H9 (cell line): ENCODE results near the gene CCDC9B. TPM values are rescaled to one million over a fixed set of nuclear protein-coding genes. Genes with fewer than 3 reads are reported as not detected.

Experiments
- DNase-seq: peaks from one replicate; pipeline ENCODE4 v3.0.0-alpha.2; 2017
- H2AFZ ChIP-seq: one replicate; pipeline ENCODE4 v1.6.1; 2013; ENCODE audit warnings: mild to moderate bottlenecking, low read length, control low read depth, moderate library complexity
- H2AK5ac ChIP-seq: 2 replicates; pipeline ENCODE4 v1.6.1; 2013; ENCODE audit warnings: low read length, control low read depth, mixed read lengths; ENCODE audit not compliant: insufficient read length
- H2BK120ac ChIP-seq: one replicate; pipeline ENCODE4 v1.6.1; 2013; ENCODE audit warnings: low read depth, mild to moderate bottlenecking, low read length, control low read depth, inconsistent platforms; ENCODE audit not compliant: poor library complexity, severe bottlenecking
- H2BK12ac ChIP-seq: 2 replicates; pipeline ENCODE4 v1.6.1; 2013; ENCODE audit warnings: low read length, control low read depth, mixed read lengths, low read depth; ENCODE audit not compliant: insufficient read length
- H2BK15ac ChIP-seq: 2 replicates; pipeline ENCODE4 v1.6.1; 2013; ENCODE audit warnings: low read depth, low read length, control low read depth
- H2BK20ac ChIP-seq: one replicate; pipeline ENCODE4 v1.6.1; 2013; ENCODE audit warnings: low read depth, mild to moderate bottlenecking, low read length, control low read depth, inconsistent platforms; ENCODE audit not compliant: poor library complexity, severe bottlenecking
- H2BK5ac ChIP-seq: 2 replicates; pipeline ENCODE4 v1.6.1; 2013; ENCODE audit warnings: low read length, control low read depth, mixed read lengths; ENCODE audit not compliant: insufficient read length
- H3K14ac ChIP-seq: 2 replicates; pipeline ENCODE4 v1.6.1; 2013; ENCODE audit warnings: low read length, control low read depth; ENCODE audit not compliant: insufficient read depth
- H3K18ac ChIP-seq: 2 replicates; pipeline ENCODE4 v1.6.1; 2013; ENCODE audit warnings: low read depth, mild to moderate bottlenecking, mixed read lengths, low read length, control low read depth; ENCODE audit not compliant: insufficient read length
- H3K23ac ChIP-seq: 2 replicates; pipeline ENCODE4 v1.6.1; 2013; ENCODE audit warnings: low read length, control low read depth, mixed read lengths, low read depth; ENCODE audit not compliant: insufficient read length
- H3K23me2 ChIP-seq: 2 replicates; pipeline ENCODE4 v1.6.1; 2013; ENCODE audit warnings: low read depth, mild to moderate bottlenecking, mixed read lengths, low read length, control low read depth; ENCODE audit not compliant: insufficient read length, poor library complexity, severe bottlenecking
- H3K27ac ChIP-seq: 2 replicates; pipeline ENCODE4 v1.5.1; 2013; ENCODE audit warnings: low read length, control low read depth, mixed read lengths, low read depth; ENCODE audit not compliant: insufficient read length
- H3K27me3 ChIP-seq: 2 replicates; pipeline ENCODE4 v1.6.1; 2013; ENCODE audit warnings: low read length, control low read depth, inconsistent platforms; ENCODE audit not compliant: insufficient read depth
- H3K4ac ChIP-seq: 2 replicates; pipeline ENCODE4 v1.6.1; 2013; ENCODE audit warnings: low read depth, mild to moderate bottlenecking, control low read depth, inconsistent platforms, low read length, moderate library complexity
- H3K4me1 ChIP-seq: 2 replicates; pipeline ENCODE4 v1.6.1; 2013; ENCODE audit warnings: low read length, control low read depth, inconsistent platforms; ENCODE audit not compliant: insufficient read depth
- H3K4me2 ChIP-seq: 2 replicates; pipeline ENCODE4 v1.6.1; 2013; ENCODE audit warnings: low read length, control low read depth, mixed read lengths; ENCODE audit not compliant: insufficient read length, insufficient read depth
- H3K56ac ChIP-seq: 2 replicates; pipeline ENCODE4 v1.6.1; 2013; ENCODE audit warnings: low read depth, mild to moderate bottlenecking, mixed read lengths, low read length, control low read depth; ENCODE audit not compliant: insufficient read length
- H3K79me1 ChIP-seq: 2 replicates; pipeline ENCODE4 v1.6.1; 2013; ENCODE audit warnings: low read depth, mild to moderate bottlenecking, moderate library complexity, low read length, control low read depth, inconsistent platforms; ENCODE audit not compliant: insufficient read depth, poor library complexity, severe bottlenecking
- H3K79me2 ChIP-seq: 2 replicates; pipeline ENCODE4 v1.6.1; 2013; ENCODE audit warnings: low read length, control low read depth, inconsistent platforms; ENCODE audit not compliant: insufficient read depth
- H3K9ac ChIP-seq: 2 replicates; pipeline ENCODE4 v1.6.1; 2013; ENCODE audit warnings: low read length, control low read depth, mixed read lengths; ENCODE audit not compliant: insufficient read length; ENCODE audit errors: extremely low read depth
- H3K9me3 ChIP-seq: one replicate; pipeline ENCODE4 v1.6.1; 2013; ENCODE audit warnings: low read depth, low read length, inconsistent platforms; ENCODE audit not compliant: control insufficient read depth
- H3T11ph ChIP-seq: one replicate; pipeline ENCODE4 v1.6.1; 2013; ENCODE audit warnings: mild to moderate bottlenecking, low read length, control low read depth, inconsistent platforms
- H4K20me1 ChIP-seq: one replicate; pipeline ENCODE4 v1.6.1; 2013; ENCODE audit not compliant: control insufficient read depth, insufficient read length, insufficient read depth
- H4K5ac ChIP-seq: 2 replicates; pipeline ENCODE4 v1.6.1; 2013; ENCODE audit warnings: low read depth, mild to moderate bottlenecking, mixed read lengths, low read length, control low read depth; ENCODE audit not compliant: insufficient read length
- H4K8ac ChIP-seq: replicated peaks from 2 replicates; pipeline ENCODE4 v1.6.1; 2013; ENCODE audit warnings: low read length, control low read depth, mixed read lengths, low read depth; ENCODE audit not compliant: insufficient read length
- H4K91ac ChIP-seq: 2 replicates; pipeline ENCODE4 v1.6.1; 2013; ENCODE audit warnings: low read depth, mild to moderate bottlenecking, moderate library complexity, mixed read lengths, low read length, control low read depth; ENCODE audit not compliant: insufficient read length
- H3K27ac Mint-ChIP-seq, 3 experiments: 2 replicates in 2 of 3; 3 replicates in 1 of 3; pipeline ENCODE4 v1.8.0; 2020 to 2021; ENCODE audit warnings: mixed read lengths in 3 of 3, mild to moderate bottlenecking in 1 of 3, moderate library complexity in 1 of 3
- H3K27me3 Mint-ChIP-seq: 2 replicates; pipeline ENCODE4 v1.8.0; 2021; ENCODE audit warnings: low read depth, mild to moderate bottlenecking, moderate library complexity, mixed read lengths
- H3K36me3 Mint-ChIP-seq, 3 experiments: 2 replicates in 2 of 3; 3 replicates in 1 of 3; pipeline ENCODE4 v1.8.0; 2020 to 2021; ENCODE audit warnings: low read depth in 3 of 3, mixed read lengths in 3 of 3; ENCODE audit not compliant: insufficient read depth in 1 of 3
- H3K4me1 Mint-ChIP-seq, 2 experiments: 2 replicates each; pipeline ENCODE4 v1.8.0; 2020; ENCODE audit warnings: mixed read lengths in 2 of 2
- H3K4me3 Mint-ChIP-seq, 2 experiments: 2 replicates in 1 of 2; 3 replicates in 1 of 2; pipeline ENCODE4 v1.8.0; 2020 to 2021; ENCODE audit warnings: mild to moderate bottlenecking in 2 of 2, mixed read lengths in 2 of 2, moderate library complexity in 1 of 2
- H3K9me3 Mint-ChIP-seq, 2 experiments: 2 replicates in 1 of 2; 3 replicates in 1 of 2; pipeline ENCODE4 v1.8.0; 2020; ENCODE audit warnings: mild to moderate bottlenecking in 2 of 2, mixed read lengths in 2 of 2, moderate library complexity in 1 of 2
- WGBS: extraction: QIAGEN DNeasy Blood & Tissue Kit; methylation state at CpG from one replicate; pipeline ENCODE4 v1.1.7; 2013; ENCODE audit warnings: missing lambda C conversion rate, low lambda C conversion rate, mixed read lengths; ENCODE audit not compliant: insufficient read length; ENCODE audit errors: extremely low coverage; 5-methylcytosine and 5-hydroxymethylcytosine counted together
- total RNA-seq: library from RNA; stranded (reverse); gene quantifications from 2 replicates; pipeline ENCODE4 v1.2.1, GENCODE V29; 2021
- TF ChIP-seq, protein P1 (sequence below): fragments of 200-600 bp; sonication (generic); conservative IDR thresholded peaks from 3 replicates; pipeline ENCODE4 v1.8.0; 2021; ENCODE audit warnings: antibody characterized with exemption, mild to moderate bottlenecking

Gene CCDC9B
- total RNA-seq, 1 experiment from 2014 or later: 0.48 TPM

DNA sequence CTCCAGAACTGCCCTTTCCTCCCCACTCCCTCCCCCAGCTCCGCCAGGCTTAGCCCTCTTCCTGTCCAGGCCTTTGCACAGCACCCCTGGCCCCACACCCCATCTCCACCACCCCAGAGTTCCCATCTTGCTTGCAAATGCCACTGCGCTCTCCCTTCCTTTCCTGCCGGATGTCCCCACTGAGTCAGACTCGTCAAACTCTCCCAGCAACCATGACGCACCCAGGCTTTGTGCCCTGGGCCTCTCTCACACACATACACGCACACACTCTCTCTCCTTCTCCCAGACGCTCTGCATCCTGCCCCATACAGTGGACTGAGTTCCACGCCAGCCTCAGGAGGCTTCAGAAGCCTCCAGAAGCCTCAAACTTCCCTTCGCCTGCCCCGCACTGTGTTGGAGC, 2.8 kb upstream of the CCDC9B start:
- Histone ChIP-seq H3K18ac (no peak overlapping the region), H3K9ac (no peak overlapping the region), H4K5ac (no peak overlapping the region), H3T11ph (no peak overlapping the region), H2AK5ac (no peak overlapping the region), H3K23me2 (no peaks in the 10 kb centered on the region), H3K27ac (no peak overlapping the region), H4K20me1 (no peaks in the 10 kb centered on the region), H2BK15ac (no peak overlapping the region), H2BK120ac (no peak overlapping the region), H3K27me3 (no peaks in the 10 kb centered on the region), H2AFZ (no peak overlapping the region), H2BK20ac (no peak overlapping the region), H3K56ac (no peak overlapping the region), H4K8ac (no peak overlapping the region), H2BK5ac (no peak overlapping the region), H4K91ac (no peak overlapping the region), H3K14ac (no peak overlapping the region), H3K79me2 (no peaks in the 10 kb centered on the region), H3K79me1 (no peaks in the 10 kb centered on the region), H3K9me3 (no peaks in the 10 kb centered on the region), H3K23ac (no peak overlapping the region), H3K4me1 (no peaks in the 10 kb centered on the region), H3K4me2 (no peak overlapping the region), H2BK12ac (no peak overlapping the region), H3K4ac (no peak overlapping the region)
- DNase-seq: no peak
- H3K4me3 Mint-ChIP-seq: no peak overlapping the region
- TF ChIP-seq, protein P1, sequence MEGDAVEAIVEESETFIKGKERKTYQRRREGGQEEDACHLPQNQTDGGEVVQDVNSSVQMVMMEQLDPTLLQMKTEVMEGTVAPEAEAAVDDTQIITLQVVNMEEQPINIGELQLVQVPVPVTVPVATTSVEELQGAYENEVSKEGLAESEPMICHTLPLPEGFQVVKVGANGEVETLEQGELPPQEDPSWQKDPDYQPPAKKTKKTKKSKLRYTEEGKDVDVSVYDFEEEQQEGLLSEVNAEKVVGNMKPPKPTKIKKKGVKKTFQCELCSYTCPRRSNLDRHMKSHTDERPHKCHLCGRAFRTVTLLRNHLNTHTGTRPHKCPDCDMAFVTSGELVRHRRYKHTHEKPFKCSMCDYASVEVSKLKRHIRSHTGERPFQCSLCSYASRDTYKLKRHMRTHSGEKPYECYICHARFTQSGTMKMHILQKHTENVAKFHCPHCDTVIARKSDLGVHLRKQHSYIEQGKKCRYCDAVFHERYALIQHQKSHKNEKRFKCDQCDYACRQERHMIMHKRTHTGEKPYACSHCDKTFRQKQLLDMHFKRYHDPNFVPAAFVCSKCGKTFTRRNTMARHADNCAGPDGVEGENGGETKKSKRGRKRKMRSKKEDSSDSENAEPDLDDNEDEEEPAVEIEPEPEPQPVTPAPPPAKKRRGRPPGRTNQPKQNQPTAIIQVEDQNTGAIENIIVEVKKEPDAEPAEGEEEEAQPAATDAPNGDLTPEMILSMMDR: no peak
- WGBS: no CpG with 5 or more reads among the region's 10 CpGs
- no peaks in the 10 kb centered on the region for H3K9me3 Mint-ChIP-seq
- H3K27me3 Mint-ChIP-seq: peaks cover 7% of the 10 kb centered on the region
- peaks cover 14 to 31% of the 10 kb centered on the region in 2 experiments for H3K4me1 Mint-ChIP-seq
- H3K36me3 Mint-ChIP-seq: no peaks in the 10 kb centered on the region
- no peak overlapping the region for H3K27ac Mint-ChIP-seq
